ENCODE measurements around the gene MUC5AC.
"Not testable (repeated sequence)": the region's sequence is repeated elsewhere in the genome, so short reads cannot be mapped to it uniquely, and the experiment has no call there.

MUC5AC gene

GRCh38 chr11:1163911-1164735 lies 6.4 kb downstream of the MUC5AC start:
- no peak for DNase-seq

GRCh38 chr11:1164779-1165255 lies 7.1 kb downstream of the MUC5AC start:
- DNase-seq: not testable (repeated sequence)

DNA sequence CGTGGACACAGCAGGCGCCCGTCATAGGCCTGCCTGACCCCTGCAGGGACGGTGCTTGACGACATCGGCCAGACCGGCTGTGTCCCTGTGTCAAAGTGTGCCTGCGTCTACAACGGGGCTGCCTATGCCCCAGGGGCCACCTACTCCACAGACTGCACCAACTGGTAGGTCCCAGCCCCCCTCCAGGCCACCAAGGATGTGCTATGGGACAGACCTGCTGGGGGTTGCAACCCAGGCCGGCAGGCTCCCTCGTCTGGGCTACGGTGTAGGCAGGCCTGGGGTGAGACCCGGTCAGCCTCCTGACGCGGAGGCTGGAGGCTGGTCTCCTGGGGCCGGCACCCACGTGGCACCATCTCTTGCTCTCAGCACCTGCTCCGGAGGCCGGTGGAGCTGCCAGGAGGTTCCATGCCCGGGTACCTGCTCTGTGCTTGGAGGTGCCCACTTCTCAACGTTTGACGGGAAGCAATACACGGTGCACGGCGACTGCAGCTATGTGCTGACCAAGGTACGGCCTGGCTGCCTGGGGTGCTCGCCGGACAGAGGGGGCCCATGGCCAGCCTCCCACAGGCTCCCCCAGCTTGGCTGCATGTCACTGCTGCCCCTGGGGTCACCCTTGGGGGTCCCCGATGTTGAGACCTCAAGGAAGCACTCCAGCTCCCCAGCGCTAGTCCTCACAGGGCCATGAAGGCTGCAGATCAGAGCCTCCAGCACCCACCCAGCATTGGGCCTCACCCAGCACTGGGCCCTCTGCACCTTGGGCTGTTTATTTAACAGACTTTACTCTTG lies 7.7 kb downstream of the MUC5AC start:
- DNase-seq: no peak

DNA sequence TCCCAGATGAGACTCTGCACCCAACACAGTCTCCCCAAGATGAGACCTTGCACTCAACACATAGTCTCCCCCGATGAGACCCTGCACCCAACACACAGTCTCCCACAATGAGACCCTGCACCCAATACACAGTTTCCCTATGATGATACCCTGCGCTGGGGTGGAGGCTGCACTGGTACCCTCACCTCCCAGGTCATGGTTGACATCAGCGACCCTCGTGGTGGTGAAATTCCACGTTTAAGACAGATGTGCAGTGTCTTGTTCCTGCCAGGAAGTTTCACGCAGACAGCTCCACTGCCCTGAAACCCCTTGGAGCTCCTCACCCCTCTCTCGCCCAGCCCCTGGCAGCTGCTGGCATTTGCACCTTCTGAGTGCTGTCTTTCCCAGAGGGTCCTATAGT lies 9.5 kb downstream of the MUC5AC start:
- DNase-seq: no peak

- DNase-seq: no peak
Measured at GRCh38 chr11:1167751-1168231, 10.0 kb downstream of the MUC5AC start.

DNA sequence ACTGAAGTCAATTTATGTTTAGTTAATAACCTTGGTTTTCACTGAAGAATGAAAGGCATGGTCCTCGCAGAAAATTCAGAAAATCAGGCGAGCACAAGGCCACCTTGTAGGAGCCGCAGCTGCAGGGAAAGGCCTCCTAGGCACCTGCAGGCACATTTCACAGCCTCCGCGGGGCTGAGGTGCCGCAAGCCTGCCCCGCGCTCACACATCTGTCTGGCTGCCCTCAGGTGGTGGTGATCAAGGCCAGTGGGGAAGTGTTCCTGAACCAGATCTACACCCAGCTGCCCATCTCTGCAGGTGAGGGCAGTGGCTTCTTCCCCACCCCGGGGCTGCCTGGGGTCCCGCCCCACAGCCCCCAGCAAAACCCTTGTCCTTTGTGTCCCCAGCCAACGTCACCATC lies 10.5 kb downstream of the MUC5AC start:
- no peak for DNase-seq

DNA sequence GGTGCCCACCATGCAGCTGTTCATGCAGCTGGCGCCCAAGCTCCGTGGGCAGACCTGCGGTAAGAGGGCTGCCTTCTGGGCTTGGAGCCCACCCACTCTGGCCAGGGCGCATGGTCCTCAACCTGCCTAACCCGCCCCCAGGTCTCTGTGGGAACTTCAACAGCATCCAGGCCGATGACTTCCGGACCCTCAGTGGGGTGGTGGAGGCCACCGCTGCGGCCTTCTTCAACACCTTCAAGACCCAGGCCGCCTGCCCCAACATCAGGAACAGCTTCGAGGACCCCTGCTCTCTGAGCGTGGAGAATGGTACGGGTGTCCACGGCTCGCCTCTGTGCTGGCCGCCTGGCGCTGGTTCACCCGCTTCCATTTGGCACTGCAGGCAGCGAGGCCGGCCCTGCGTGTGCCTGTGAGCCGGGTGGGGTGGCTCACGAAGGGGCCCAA lies 11.0 kb downstream of the MUC5AC start:
- DNase-seq: no peak

DNA sequence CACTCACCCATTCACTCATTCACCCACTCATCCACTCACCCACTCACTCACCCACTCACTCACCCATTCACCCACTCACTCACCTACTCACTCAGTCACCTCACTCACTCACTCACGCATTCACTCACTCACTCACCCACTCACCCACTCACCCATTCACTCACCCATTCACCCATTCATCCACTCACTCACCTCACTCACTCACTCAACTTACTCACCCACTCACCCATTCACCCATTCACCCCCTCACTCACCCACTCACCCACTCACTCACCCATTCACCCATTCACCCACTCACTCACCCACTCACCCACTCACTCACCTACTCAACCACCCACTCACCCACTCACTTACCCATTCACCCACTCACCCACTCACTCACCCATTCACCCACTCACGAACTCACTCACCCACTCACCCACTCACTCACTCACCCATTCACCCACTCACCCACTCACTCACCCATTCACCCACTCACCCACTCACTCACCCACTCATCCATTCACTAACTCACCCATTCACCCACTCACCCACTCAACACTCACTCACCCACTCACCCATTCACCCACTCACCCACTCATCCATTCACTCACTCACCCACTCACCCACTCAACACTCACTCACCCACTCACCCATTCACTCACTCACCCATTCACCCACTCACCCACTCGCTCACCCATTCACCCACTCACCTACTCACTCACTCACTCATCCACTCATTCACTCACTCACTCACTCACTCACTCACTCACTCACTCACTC lies 13.7 kb downstream of the MUC5AC start:
- DNase-seq: no peak

DNA sequence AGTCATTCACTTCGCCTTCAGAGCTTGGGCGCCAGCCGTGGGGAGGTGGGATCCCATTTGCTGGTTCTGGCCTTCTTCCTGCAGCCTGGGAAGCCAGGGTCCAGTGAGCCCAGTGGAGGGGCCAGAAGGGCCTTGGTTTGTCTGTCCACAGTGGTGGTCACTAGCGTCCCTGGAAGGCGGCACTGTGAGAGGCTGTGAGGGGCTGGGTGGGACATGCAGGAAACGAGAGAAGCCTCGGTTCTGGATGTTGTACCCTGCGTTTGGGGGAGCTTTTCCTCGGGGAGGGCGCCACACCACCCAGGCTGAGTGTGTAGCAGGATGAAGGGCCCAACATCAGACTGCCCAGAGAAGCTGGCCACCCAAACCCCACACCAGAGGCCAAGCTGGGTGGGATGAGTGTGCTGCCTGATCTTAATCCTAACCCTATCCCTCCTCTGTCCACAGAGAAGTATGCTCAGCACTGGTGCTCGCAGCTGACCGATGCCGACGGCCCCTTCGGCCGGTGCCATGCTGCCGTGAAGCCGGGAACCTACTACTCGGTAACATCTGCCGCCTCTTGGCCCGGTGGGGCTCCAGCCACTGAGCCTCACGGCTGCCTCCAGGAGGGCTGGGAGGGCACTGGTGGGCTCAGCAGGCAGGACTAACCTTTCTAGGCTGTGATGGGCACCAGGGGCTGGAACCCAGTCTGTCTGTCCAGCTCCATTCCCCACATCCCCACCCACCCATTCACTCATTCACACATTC lies 14.4 kb downstream of the MUC5AC start:
- DNase-seq: no peak

DNA sequence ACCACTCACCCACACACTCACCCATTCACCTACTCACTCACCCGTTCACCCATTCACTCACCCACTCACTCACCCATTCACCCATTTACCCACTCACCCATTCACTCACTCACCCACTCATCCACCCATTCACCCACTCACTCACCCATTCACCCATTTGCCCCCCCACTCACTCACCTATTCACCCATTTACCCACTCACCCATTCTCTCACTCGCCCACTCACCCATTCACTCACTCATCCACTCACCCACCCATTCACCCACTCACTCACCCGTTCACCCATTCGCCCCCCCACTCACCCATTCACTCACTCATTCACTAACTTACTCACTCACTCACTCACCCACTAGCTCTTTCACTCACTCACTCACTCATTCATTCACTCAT lies 15.0 kb downstream of the MUC5AC start:
- DNase-seq: no peak

GRCh38 chr11:1173396-1173795 lies 15.6 kb downstream of the MUC5AC start:
- DNase-seq: not testable (repeated sequence)

GRCh38 chr11:1174441-1175370 lies 17.0 kb downstream of the MUC5AC start:
- no peak for DNase-seq

DNA sequence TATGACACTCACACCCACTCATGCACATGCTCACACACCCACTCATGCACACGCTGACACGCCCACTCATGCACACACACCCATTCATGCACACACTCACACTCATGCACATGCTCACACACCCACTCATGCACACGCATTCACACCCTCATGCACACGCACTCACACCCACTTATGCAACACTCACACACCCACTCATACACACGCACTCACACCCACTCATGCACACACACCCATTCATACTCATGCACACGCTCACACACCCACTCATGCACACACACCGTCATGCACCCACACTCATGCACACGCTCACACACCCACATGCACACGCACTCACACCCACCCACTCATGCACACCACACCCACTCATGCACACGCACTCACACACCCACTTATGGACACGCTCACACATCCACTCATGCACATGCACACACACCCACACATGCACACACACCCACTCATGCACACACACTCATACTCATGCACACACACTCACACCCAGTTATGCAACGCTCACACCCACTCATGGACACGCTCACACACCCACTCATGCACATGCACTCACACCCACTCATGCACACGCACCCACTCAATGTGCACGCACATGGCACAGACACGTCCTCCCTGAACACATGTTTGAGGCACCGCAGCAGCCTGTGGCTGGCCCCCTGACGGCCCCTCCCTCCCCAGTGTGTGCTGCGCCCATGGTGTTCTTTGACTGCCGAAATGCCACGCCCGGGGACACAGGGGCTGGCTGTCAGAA lies 17.9 kb downstream of the MUC5AC start:
- no peak for DNase-seq

DNA sequence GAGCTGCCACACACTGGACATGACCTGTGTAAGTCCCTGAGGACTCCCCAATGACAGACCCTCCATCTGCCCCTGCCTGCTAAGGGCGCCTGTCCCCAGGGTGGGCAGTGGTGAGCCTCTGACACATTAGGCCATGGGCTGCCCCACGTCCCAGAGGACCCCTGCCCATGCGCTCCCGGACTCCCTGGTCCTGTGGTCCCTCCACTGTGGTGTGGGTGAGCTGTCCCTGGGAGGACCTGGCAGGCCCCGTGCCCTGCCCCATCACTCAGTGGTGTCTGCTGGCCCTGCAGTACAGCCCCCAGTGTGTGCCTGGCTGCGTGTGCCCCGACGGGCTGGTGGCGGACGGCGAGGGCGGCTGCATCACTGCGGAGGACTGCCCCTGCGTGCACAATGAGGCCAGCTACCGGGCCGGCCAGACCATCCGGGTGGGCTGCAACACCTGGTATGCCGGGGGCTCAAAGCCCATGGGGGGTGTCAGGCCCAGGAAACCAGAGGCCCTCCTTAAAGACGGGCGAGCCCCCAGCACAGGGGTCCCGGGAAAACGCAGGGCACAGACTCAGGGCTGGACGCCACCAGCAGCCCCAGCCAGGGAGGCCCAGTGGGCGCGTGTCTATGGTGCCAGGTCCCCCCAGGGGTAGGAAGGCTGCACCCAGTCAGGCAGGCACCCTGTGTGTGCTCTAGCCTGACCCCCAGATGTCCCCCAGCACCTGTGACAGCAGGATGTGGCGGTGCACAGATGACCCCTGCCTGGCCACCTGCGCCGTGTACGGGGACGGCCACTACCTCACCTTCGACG lies 18.7 kb downstream of the MUC5AC start:
- DNase-seq: no peak

DNA sequence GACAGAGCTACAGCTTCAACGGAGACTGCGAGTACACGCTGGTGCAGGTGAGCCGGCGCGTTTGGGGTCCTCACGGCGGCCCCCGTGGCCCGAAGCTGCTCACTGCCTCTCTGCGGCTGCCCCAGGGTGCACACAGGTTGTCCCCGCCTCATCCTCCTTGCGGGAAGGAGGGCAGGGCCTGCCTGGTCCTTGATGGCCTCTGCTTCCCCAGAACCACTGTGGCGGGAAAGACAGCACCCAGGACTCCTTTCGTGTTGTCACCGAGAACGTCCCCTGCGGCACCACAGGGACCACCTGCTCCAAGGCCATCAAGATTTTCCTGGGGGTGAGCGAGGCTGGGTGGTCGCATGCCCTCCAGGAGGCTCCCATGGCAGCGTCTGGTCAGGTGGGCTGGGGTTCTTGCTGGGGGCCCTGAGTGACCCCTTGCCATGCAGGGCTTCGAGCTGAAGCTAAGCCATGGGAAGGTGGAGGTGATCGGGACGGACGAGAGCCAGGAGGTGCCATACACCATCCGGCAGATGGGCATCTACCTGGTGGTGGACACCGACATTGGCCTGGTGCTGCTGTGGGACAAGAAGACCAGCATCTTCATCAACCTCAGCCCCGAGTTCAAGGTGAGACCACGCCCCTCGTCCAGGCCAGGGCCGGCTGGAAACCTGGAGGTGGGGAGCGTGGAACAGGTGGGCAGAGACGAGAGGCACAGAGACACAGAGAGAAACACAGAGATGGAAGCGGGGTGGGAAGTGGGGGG lies 19.4 kb downstream of the MUC5AC start:
- DNase-seq: no peak

- DNase-seq: no peak
Measured at GRCh38 chr11:1177771-1178090, 20.0 kb downstream of the MUC5AC start.

DNA sequence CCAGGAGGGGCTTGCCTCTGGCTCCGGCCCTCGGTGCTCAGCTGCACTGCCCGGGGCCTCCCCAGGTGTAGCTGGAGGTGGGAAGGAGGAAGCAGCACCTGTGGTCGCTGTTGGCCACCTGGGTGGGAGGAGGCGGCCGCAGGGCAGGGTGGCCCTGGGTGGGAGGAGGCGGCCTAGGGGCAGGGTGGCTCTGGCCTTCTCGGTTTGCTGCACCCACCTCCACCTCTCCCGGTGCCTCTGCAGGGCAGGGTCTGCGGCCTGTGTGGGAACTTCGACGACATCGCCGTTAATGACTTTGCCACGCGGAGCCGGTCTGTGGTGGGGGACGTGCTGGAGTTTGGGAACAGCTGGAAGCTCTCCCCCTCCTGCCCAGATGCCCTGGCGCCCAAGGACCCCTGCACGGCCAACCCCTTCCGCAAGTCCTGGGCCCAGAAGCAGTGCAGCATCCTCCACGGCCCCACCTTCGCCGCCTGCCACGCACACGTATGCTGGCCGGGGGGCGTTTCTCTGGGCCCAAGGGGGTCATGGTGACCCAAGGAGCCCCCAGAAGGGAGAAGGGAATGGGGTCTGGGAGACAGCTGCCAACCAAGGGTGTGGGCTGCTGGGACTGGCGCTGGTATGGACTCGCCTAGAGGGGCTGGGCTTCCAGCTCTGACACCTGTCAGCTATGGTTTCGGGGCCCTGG lies 20.6 kb downstream of the MUC5AC start:
- DNase-seq: no peak

DNA sequence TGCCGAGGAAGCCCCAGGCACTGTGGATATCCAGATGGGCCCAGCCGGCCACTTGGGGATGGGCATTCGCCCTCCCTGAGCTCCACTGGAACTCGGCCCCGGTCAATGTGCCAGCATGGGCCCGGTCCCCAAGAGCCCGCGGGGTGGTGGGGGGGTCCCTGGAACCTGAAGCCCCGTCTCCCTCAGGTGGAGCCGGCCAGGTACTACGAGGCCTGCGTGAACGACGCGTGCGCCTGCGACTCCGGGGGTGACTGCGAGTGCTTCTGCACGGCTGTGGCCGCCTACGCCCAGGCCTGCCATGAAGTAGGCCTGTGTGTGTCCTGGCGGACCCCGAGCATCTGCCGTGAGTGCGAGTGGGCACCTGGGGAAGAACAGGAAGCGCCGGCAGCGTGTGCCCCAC lies 21.2 kb downstream of the MUC5AC start:
- DNase-seq: no peak

All from hippocampal formation (tissue), 2 donors.